ENCODE measurements around the gene APPBP2.

DNA sequence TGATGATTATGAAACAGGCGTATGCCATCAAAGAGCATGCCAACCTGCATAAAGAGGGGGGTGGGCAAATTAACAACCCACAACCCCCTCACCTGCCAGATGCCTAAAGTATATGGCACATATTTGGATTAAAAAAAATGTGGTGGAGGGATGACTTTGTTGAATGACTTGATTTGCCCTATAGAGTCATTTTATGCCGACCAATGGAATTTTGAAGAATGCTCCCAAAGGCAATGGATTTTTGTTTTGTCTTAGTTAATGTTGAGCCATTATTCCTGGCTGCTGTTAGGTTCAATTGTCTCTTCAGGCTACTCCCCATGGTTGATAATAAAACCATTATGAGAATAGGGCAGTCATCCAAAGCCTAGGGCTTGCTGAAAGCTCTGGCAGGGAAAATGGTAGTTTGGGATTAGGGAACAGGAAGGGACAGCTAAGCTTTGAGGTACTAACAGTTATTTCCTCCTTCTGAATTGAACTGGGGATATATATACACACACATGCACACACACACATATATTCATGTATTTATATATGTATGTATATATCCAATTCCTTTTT is 109.6 kb downstream of the APPBP2 start:
- no peak for TF ChIP-seq YY1 (IDR thresholded peaks at IDR 0.05; ENCODE audit: insufficient read depth, insufficient read length)
- no peak for TF ChIP-seq ZNF274 (IDR thresholded peaks at IDR 0.05; ENCODE audit: low read depth, low read length)
